Esophagus muscularis mucosa (tissue), 3 donors: ENCODE data around the gene FBXO24.

Source experiments
- CTCF ChIP-seq, 3 experiments: fragments of 200-600 bp in 2 of 3; fragments of 450-650 bp in 1 of 3; sonication (generic) in 2 of 3; IDR thresholded peaks; one replicate each; pipeline ENCODE4 v1.5.1; 2017 to 2019; ENCODE audit warnings: antibody characterized with exemption in 3 of 3, mild to moderate bottlenecking in 2 of 3, moderate library complexity in 1 of 3
- POLR2A ChIP-seq: fragments of 450-650 bp; IDR thresholded peaks from one replicate; pipeline ENCODE4 v1.6.1; 2017; ENCODE audit warnings: antibody characterized with exemption, moderate library complexity, mild to moderate bottlenecking, low read depth
- POLR2AphosphoS5 ChIP-seq, 2 donors: sonication (generic); formaldehyde crosslinking; IDR thresholded peaks; one replicate each; pipeline ENCODE4 v1.6.1; 2017; ENCODE audit warnings: antibody characterized with exemption in 2 of 2

- TF ChIP-seq POLR2AphosphoS5 (IDR thresholded peaks at IDR 0.05) (no peak), POLR2A (no peak), CTCF (IDR thresholded peaks at IDR 0.05) (no peak)
These were observed 24.5 kb upstream of the FBXO24 start for GRCh38 chr7:100561491-100562194.
